HepG2 (cell line): ENCODE results near the gene SNRNP48. TPM values are rescaled to one million over a fixed set of nuclear protein-coding genes. Genes with fewer than 3 reads are reported as not detected.

Experiments used
- CHD4 ChIP-seq: fragments of 200-600 bp; sonication (generic); IDR thresholded peaks from 2 replicates; pipeline ENCODE4 v1.7.0; 2017; ENCODE audit warnings: mild to moderate bottlenecking, low read length, borderline replicate concordance
- KLF16 ChIP-seq, 2 experiments: sonication (generic) in 1 of 2; formaldehyde crosslinking in 1 of 2; IDR thresholded peaks; 2 replicates each; pipeline versions ENCODE4 v1.6.1 to v1.8.0; 2016 to 2023; ENCODE audit warnings: missing genetic modification reagents in 2 of 2, missing compliant biosample characterization in 1 of 2
- NCOA1 ChIP-seq: sonication (generic); formaldehyde crosslinking; IDR thresholded peaks from 2 replicates; pipeline ENCODE4 v1.9.0; 2021; ENCODE audit warnings: missing genetic modification reagents
- NCOA5 ChIP-seq: sonication (generic); formaldehyde crosslinking; IDR thresholded peaks from 2 replicates; pipeline ENCODE4 v1.4.0; 2020; ENCODE audit warnings: missing genetic modification reagents
- NFATC3 ChIP-seq: sonication (generic); formaldehyde crosslinking; IDR thresholded peaks from 2 replicates; pipeline ENCODE4 v1.5.1; 2020; ENCODE audit warnings: mild to moderate bottlenecking, missing genetic modification reagents
- NR2F6 ChIP-seq, 2 experiments: IDR thresholded peaks; 2 replicates each; pipeline ENCODE4 v1.6.1; 2016; ENCODE audit warnings: antibody characterized with exemption in 1 of 2, mild to moderate bottlenecking in 1 of 2
- PRPF4 ChIP-seq: fragments of 200-400 bp; formaldehyde crosslinking; IDR thresholded peaks from 2 replicates; pipeline ENCODE4 v1.6.1; 2016; ENCODE audit warnings: low read length, low read depth; ENCODE audit not compliant: poor library complexity, severe bottlenecking
- SAFB2 ChIP-seq: sonication (generic); formaldehyde crosslinking; IDR thresholded peaks from 2 replicates; pipeline ENCODE4 v1.5.1; 2020; ENCODE audit warnings: missing genetic modification reagents, low read depth, mild to moderate bottlenecking, borderline replicate concordance
- SIN3A ChIP-seq: IDR thresholded peaks from 2 replicates; pipeline ENCODE4 v1.6.1; 2011; ENCODE audit warnings: low read depth, mild to moderate bottlenecking, control low read depth, low read length, borderline replicate concordance
- U2AF1 ChIP-seq: fragments of 200-400 bp; formaldehyde crosslinking; optimal IDR thresholded peaks from 2 replicates; pipeline ENCODE3; 2017; ENCODE audit warnings: mild to moderate bottlenecking, low read depth, low read length
- XRCC5 ChIP-seq: fragments of 200-400 bp; formaldehyde crosslinking; optimal IDR thresholded peaks from 2 replicates; pipeline ENCODE3; 2017; ENCODE audit warnings: mild to moderate bottlenecking, low read length
- ZBTB38 ChIP-seq: sonication (generic); formaldehyde crosslinking; IDR thresholded peaks from 2 replicates; pipeline ENCODE4 v1.5.1; 2020; ENCODE audit warnings: mild to moderate bottlenecking, missing genetic modification reagents
- ZFP36L2 ChIP-seq: sonication (generic); formaldehyde crosslinking; IDR thresholded peaks from 2 replicates; pipeline ENCODE4 v1.4.0; 2020; ENCODE audit warnings: missing genetic modification reagents
- ZKSCAN1 ChIP-seq: fragments of 150-350 bp; IDR thresholded peaks from 2 replicates; pipeline ENCODE4 v1.6.1; 2014; ENCODE audit warnings: low read length
- ZMYM2 ChIP-seq: sonication (generic); formaldehyde crosslinking; IDR thresholded peaks from 2 replicates; pipeline ENCODE4 v1.8.0; 2022; ENCODE audit warnings: mild to moderate bottlenecking, missing genetic modification reagents
- ZNF160 ChIP-seq: sonication (generic); formaldehyde crosslinking; IDR thresholded peaks from 2 replicates; pipeline ENCODE4 v1.8.0; 2022; ENCODE audit warnings: mild to moderate bottlenecking, inconsistent platforms, missing genetic modification reagents
- ZNF3 ChIP-seq: IDR thresholded peaks from 2 replicates; pipeline ENCODE4 v1.7.0; 2017; ENCODE audit warnings: inconsistent platforms
- ZNF354B ChIP-seq: sonication (generic); formaldehyde crosslinking; IDR thresholded peaks from 2 replicates; pipeline ENCODE4 v1.8.0; 2022; ENCODE audit warnings: mild to moderate bottlenecking, missing genetic modification reagents
- ZNF468 ChIP-seq: sonication (generic); formaldehyde crosslinking; IDR thresholded peaks from 2 replicates; pipeline ENCODE4 v1.8.0; 2022; ENCODE audit warnings: mild to moderate bottlenecking, moderate library complexity, missing genetic modification reagents
- ZNF703 ChIP-seq: sonication (generic); formaldehyde crosslinking; IDR thresholded peaks from 2 replicates; pipeline ENCODE4 v1.5.1; 2020; ENCODE audit warnings: missing genetic modification reagents, mild to moderate bottlenecking, moderate library complexity, borderline replicate concordance
- ZNF766 ChIP-seq: sonication (generic); formaldehyde crosslinking; IDR thresholded peaks from 2 replicates; pipeline ENCODE4 v1.5.0; 2020; ENCODE audit warnings: missing genetic modification reagents, borderline replicate concordance
- polyA plus RNA-seq, 8 experiments: library from polyadenylated mRNA; depleted of rRNA in 3 of 8; stranded (reverse) in 7 of 8; unstranded in 1 of 8; fragments of >200 nt; fragmentation: Illumina TruSeq in 4 of 8; extraction: Trizol in 4 of 8; gene quantifications; 2 replicates each; pipeline versions ENCODE4 v1.2.1 to v1.2.3, GENCODE V29; 2011 to 2016; ENCODE audit warnings: low read depth in 4 of 8, missing spikeins in 1 of 8, mixed read lengths in 1 of 8; ENCODE audit not compliant: insufficient read depth in 1 of 8
- total RNA-seq, 5 experiments: library from RNA; depleted of rRNA; stranded (reverse); fragments of >200 nt; fragmentation: Illumina TruSeq; extraction: Trizol; gene quantifications; 2 replicates each; pipeline ENCODE4 v1.2.3, GENCODE V29; 2016; ENCODE audit warnings: low read depth in 1 of 5
- TF ChIP-seq, protein P1 (sequence below): sonication (generic); formaldehyde crosslinking; IDR thresholded peaks from 2 replicates; pipeline ENCODE4 v1.5.0; 2020; ENCODE audit warnings: mild to moderate bottlenecking, missing genetic modification reagents, borderline replicate concordance
- TF ChIP-seq, protein P2 (sequence below): sonication (generic); formaldehyde crosslinking; IDR thresholded peaks from 2 replicates; pipeline ENCODE4 v1.5.0; 2020; ENCODE audit warnings: mild to moderate bottlenecking, low read depth, missing genetic modification reagents, borderline replicate concordance
- TF ChIP-seq, protein P3 (sequence below): fragments of 450-650 bp; IDR thresholded peaks from 2 replicates; pipeline ENCODE4 v1.6.1; 2016
- TF ChIP-seq, protein P4 (sequence below): sonication (generic); formaldehyde crosslinking; IDR thresholded peaks from 2 replicates; pipeline ENCODE4 v1.4.0; 2020; ENCODE audit warnings: missing genetic modification reagents

Gene SNRNP48
- total and polyA plus RNA-seq, 2 of the 13 experiments (the other 11 are each of a cell fraction or from before 2014, with no cell fraction given): 17.5 to 47.5 TPM

DNA sequence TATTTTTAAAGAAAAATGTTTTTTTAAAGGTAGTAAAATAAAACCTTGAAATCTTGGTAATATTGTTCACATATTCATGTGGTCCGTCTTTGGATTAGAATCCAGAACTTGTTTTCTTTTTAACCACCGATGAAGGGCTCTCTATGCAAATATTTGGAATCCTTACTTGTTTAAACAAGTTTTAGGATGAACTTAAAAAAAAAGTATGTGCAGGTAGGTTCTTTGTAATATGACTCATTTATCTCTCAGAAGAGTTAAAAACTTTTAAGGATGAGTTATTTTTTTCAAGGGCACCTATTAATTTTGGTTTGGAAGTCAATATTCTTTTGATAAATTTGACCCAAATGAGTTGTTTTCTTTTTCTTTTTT, 39.6 kb upstream of the SNRNP48 start (continued):
- TF ChIP-seq SAFB2 (CRISPR knock-in tag) (no peak), ZMYM2 (CRISPR knock-in tag) (no peak), CHD4 (no peak), ZNF160 (CRISPR knock-in tag) (no peak), ZFP36L2 (CRISPR knock-in tag) (no peak), NFATC3 (CRISPR knock-in tag) (no peak), SIN3A (0 out of 2 replicates have a peak, but pooled peaks have one; percentile 33), ZNF3 (no peak), ZNF703 (no peak), ZNF766 (CRISPR knock-in tag) (no peak), ZBTB38 (CRISPR knock-in tag) (no peak), KLF16 (CRISPR knock-in tag; IDR thresholded peaks at IDR 0.05) (peak in 1 of 2 experiments; percentile 52; a peak in 1 of 4 replicates), NCOA1 (CRISPR knock-in tag) (no peak), NCOA5 (CRISPR knock-in tag) (no peak), ZNF468 (CRISPR knock-in tag) (no peak), PRPF4 (no peak), NR2F6 (IDR thresholded peaks at IDR 0.05) (peak; percentile 40; the same call in 1 of the 2 replicates), NR2F6 (CRISPR knock-in tag; IDR thresholded peaks at IDR 0.05) (peak; percentile 42; the same call in 1 of the 2 replicates), ZKSCAN1 (no peak), XRCC5 (no peak), U2AF1 (no peak), ZNF354B (CRISPR knock-in tag) (no peak)
- TF ChIP-seq, protein P1, sequence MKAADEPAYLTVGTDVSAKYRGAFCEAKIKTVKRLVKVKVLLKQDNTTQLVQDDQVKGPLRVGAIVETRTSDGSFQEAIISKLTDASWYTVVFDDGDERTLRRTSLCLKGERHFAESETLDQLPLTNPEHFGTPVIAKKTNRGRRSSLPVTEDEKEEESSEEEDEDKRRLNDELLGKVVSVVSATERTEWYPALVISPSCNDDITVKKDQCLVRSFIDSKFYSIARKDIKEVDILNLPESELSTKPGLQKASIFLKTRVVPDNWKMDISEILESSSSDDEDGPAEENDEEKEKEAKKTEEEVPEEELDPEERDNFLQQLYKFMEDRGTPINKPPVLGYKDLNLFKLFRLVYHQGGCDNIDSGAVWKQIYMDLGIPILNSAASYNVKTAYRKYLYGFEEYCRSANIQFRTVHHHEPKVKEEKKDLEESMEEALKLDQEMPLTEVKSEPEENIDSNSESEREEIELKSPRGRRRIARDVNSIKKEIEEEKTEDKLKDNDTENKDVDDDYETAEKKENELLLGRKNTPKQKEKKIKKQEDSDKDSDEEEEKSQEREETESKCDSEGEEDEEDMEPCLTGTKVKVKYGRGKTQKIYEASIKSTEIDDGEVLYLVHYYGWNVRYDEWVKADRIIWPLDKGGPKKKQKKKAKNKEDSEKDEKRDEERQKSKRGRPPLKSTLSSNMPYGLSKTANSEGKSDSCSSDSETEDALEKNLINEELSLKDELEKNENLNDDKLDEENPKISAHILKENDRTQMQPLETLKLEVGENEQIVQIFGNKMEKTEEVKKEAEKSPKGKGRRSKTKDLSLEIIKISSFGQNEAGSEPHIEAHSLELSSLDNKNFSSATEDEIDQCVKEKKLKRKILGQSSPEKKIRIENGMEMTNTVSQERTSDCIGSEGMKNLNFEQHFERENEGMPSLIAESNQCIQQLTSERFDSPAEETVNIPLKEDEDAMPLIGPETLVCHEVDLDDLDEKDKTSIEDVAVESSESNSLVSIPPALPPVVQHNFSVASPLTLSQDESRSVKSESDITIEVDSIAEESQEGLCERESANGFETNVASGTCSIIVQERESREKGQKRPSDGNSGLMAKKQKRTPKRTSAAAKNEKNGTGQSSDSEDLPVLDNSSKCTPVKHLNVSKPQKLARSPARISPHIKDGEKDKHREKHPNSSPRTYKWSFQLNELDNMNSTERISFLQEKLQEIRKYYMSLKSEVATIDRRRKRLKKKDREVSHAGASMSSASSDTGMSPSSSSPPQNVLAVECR (CRISPR knock-in tag): no peak
- TF ChIP-seq, protein P2, sequence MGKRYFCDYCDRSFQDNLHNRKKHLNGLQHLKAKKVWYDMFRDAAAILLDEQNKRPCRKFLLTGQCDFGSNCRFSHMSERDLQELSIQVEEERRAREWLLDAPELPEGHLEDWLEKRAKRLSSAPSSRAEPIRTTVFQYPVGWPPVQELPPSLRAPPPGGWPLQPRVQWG (CRISPR knock-in tag): no peak
- TF ChIP-seq, protein P3, sequence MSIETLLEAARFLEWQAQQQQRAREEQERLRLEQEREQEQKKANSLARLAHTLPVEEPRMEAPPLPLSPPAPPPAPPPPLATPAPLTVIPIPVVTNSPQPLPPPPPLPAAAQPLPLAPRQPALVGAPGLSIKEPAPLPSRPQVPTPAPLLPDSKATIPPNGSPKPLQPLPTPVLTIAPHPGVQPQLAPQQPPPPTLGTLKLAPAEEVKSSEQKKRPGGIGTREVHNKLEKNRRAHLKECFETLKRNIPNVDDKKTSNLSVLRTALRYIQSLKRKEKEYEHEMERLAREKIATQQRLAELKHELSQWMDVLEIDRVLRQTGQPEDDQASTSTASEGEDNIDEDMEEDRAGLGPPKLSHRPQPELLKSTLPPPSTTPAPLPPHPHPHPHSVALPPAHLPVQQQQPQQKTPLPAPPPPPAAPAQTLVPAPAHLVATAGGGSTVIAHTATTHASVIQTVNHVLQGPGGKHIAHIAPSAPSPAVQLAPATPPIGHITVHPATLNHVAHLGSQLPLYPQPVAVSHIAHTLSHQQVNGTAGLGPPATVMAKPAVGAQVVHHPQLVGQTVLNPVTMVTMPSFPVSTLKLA: no peak
- TF ChIP-seq, protein P4, sequence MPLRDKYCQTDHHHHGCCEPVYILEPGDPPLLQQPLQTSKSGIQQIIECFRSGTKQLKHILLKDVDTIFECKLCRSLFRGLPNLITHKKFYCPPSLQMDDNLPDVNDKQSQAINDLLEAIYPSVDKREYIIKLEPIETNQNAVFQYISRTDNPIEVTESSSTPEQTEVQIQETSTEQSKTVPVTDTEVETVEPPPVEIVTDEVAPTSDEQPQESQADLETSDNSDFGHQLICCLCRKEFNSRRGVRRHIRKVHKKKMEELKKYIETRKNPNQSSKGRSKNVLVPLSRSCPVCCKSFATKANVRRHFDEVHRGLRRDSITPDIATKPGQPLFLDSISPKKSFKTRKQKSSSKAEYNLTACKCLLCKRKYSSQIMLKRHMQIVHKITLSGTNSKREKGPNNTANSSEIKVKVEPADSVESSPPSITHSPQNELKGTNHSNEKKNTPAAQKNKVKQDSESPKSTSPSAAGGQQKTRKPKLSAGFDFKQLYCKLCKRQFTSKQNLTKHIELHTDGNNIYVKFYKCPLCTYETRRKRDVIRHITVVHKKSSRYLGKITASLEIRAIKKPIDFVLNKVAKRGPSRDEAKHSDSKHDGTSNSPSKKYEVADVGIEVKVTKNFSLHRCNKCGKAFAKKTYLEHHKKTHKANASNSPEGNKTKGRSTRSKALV (CRISPR knock-in tag): no peak
